Body of pancreas (tissue), 4 donors: ENCODE data around the gene EPHA8. TPM values are rescaled to one million over a fixed set of nuclear protein-coding genes. Genes with fewer than 3 reads are reported as not detected.

Source experiments
- ATAC-seq: fragments of 150-250 bp; one replicate; pipeline ENCODE4 v1.9.1; 2016
- DNase-seq, 4 donors: peaks; one replicate each; pipeline ENCODE4 v3.0.0-alpha.2; 2019
- H3K27ac ChIP-seq, 4 donors: fragments of 200-600 bp; sonication (generic); 1 replicate in 3 of 4; 2 replicates in 1 of 4; pipeline versions ENCODE4 v1.5.1 to v1.6.1; 2016 to 2019; ENCODE audit warnings: mild to moderate bottlenecking in 1 of 4, mixed read lengths in 1 of 4, moderate library complexity in 1 of 4
- H3K27me3 ChIP-seq, 2 donors: fragments of 200-600 bp; sonication (generic); one replicate each; pipeline ENCODE4 v1.6.0; 2016; ENCODE audit warnings: mild to moderate bottlenecking in 1 of 2
- H3K36me3 ChIP-seq, 2 donors: fragments of 200-600 bp; sonication (generic); replicated peaks in 1 of 2; 2 replicates each; pipeline ENCODE4 v1.5.1; 2016; ENCODE audit warnings: low read depth in 2 of 2; ENCODE audit not compliant: insufficient read depth in 1 of 2
- H3K4me1 ChIP-seq: fragments of 200-600 bp; sonication (generic); one replicate; pipeline ENCODE4 v1.6.0; 2016
- H3K4me3 ChIP-seq, 2 donors: fragments of 200-600 bp; sonication (generic); 1 replicate in 1 of 2; 2 replicates in 1 of 2; pipeline ENCODE4 v1.5.1; 2016 to 2019
- H3K9me3 ChIP-seq, 3 donors: fragments of 200-600 bp; sonication (generic); 1 replicate in 2 of 3; 2 replicates in 1 of 3; pipeline ENCODE4 v1.5.1; 2016
- CTCF ChIP-seq, 7 experiments: fragments of 450-650 bp in 4 of 7; fragments of 200-600 bp in 3 of 7; sonication (generic) in 3 of 7; IDR thresholded peaks; one replicate each; pipeline ENCODE4 v1.5.1; 2016 to 2019; ENCODE audit warnings: antibody characterized with exemption in 7 of 7
- POLR2A ChIP-seq, 3 donors: fragments of 450-650 bp; IDR thresholded peaks; one replicate each; pipeline ENCODE4 v1.6.1; 2016; ENCODE audit warnings: antibody characterized with exemption in 3 of 3, mild to moderate bottlenecking in 2 of 3
- WGBS, 2 donors: methylation state at CpG; one replicate each; pipeline ENCODE4 v1.1.5; 2017; 5-methylcytosine and 5-hydroxymethylcytosine counted together
- intact Hi-C: fragments of 100-400 bp; cut with DNase I; formaldehyde crosslinking; loops from one replicate; pipeline ENCODE4 v1.15.1; 2023
- total RNA-seq, 2 donors: library from RNA; depleted of rRNA; stranded (reverse); fragments of >200 nt; gene quantifications; one replicate each; pipeline ENCODE4 v1.1.0, GENCODE V29; 2016

The EPHA8 gene
- total RNA-seq, 2 donors from 2014 or later = 0.52 to 0.66 TPM

GRCh38 chr1:22619798-22620197 is 56.5 kb downstream of the EPHA8 start:
- Histone ChIP-seq H3K27ac (no peak overlapping the region), H3K4me1 (no peaks in the 10 kb centered on the region), H3K36me3 (no peaks in the 10 kb centered on the region), H3K4me3 (no peak overlapping the region), H3K27me3 (no peaks in the 10 kb centered on the region), H3K9me3 (no peaks in the 10 kb centered on the region)
- no peak for ATAC-seq
- WGBS, 2 donors = 54 to 69% methylated on average over 10 to 12 of the region's 12 CpGs
- DNase-seq = no peak
- intact Hi-C loops = no loop called here
- TF ChIP-seq CTCF (IDR thresholded peaks at IDR 0.05) (no peak), POLR2A (IDR thresholded peaks at IDR 0.05) (no peak)

- TF ChIP-seq POLR2A (IDR thresholded peaks at IDR 0.05) (no peak), CTCF (IDR thresholded peaks at IDR 0.05) (no peak)
- DNase-seq (no peak), ATAC-seq (no peak)
- no peak overlapping the region for H3K27ac ChIP-seq
- WGBS, 2 donors = 79 to 100% methylated on average over 2 to 4 of the region's 4 CpGs
- no peaks in the 10 kb centered on the region for H3K36me3 ChIP-seq
- H3K4me3 ChIP-seq = no peak overlapping the region
- H3K9me3 ChIP-seq = no peaks in the 10 kb centered on the region
- no peaks in the 10 kb centered on the region for H3K27me3 ChIP-seq
- no peaks in the 10 kb centered on the region for H3K4me1 ChIP-seq
- intact Hi-C loops = no loop called here
Measured at GRCh38 chr1:22621761-22622160, 58.5 kb downstream of the EPHA8 start.

GRCh38 chr1:22625262-22625925 is 62.1 kb downstream of the EPHA8 start:
- ATAC-seq (no peak), DNase-seq (no peak)
- 45 to 47% methylated on average over 9 of the region's 9 CpGs for WGBS, 2 donors
- TF ChIP-seq POLR2A (IDR thresholded peaks at IDR 0.05) = no peak
- TF ChIP-seq CTCF (IDR thresholded peaks at IDR 0.05) = no peak
- no peaks in the 10 kb centered on the region for H3K27me3 ChIP-seq
- H3K36me3 ChIP-seq = no peaks in the 10 kb centered on the region
- H3K27ac ChIP-seq = no peak overlapping the region
- H3K9me3 ChIP-seq = no peaks in the 10 kb centered on the region
- intact Hi-C loops = no loop called here
- H3K4me1 ChIP-seq = peaks cover 11% of the 10 kb centered on the region
- H3K4me3 ChIP-seq = no peak overlapping the region

- Histone ChIP-seq H3K4me3 (no peak overlapping the region), H3K9me3 (no peaks in the 10 kb centered on the region), H3K27me3 (no peaks in the 10 kb centered on the region), H3K4me1 (peaks cover 11% of the 10 kb centered on the region), H3K27ac (no peak overlapping the region), H3K36me3 (no peaks in the 10 kb centered on the region)
- TF ChIP-seq CTCF (IDR thresholded peaks at IDR 0.05) (no peak), POLR2A (IDR thresholded peaks at IDR 0.05) (no peak)
- 50 to 65% methylated on average over 14 to 20 of the region's 20 CpGs for WGBS, 2 donors
- ATAC-seq = no peak
- DNase-seq = no peak
- intact Hi-C loops = no loop called here
Measured at GRCh38 chr1:22626237-22627157, 63.2 kb downstream of the EPHA8 start.
